Activated CD4-positive, alpha-beta T cell treated with anti-CD3 and anti-CD28 coated beads for 24 hours (primary cell): ENCODE data around the gene JAK1.

Source experiments
- DNase-seq, 2 donors: peaks; one replicate each; pipeline ENCODE4 v3.0.0-alpha.2; 2020; ENCODE audit warnings: low read depth in 2 of 2

Gene JAK1

GRCh38 chr1:64892576-64893573 is 73.5 kb downstream of the JAK1 start:
- DNase-seq = no peak

- DNase-seq = no peak
These were observed 74.9 kb downstream of the JAK1 start for GRCh38 chr1:64891448-64891825.

- no peak for DNase-seq
These were observed 75.5 kb downstream of the JAK1 start for GRCh38 chr1:64890699-64891447.

- DNase-seq = no peak
These were observed 78.6 kb downstream of the JAK1 start for GRCh38 chr1:64887689-64888217.

GRCh38 chr1:64886877-64887276 is 79.5 kb downstream of the JAK1 start:
- DNase-seq = no peak

GRCh38 chr1:64885648-64886047 is 80.7 kb downstream of the JAK1 start:
- no peak for DNase-seq

- DNase-seq = no peak
These were observed 81.9 kb downstream of the JAK1 start for GRCh38 chr1:64884261-64885040.

- no peak for DNase-seq
These were observed 83.6 kb downstream of the JAK1 start for GRCh38 chr1:64882574-64883255.

- DNase-seq = no peak
These were observed 85.1 kb downstream of the JAK1 start for GRCh38 chr1:64881281-64881680.

- no peak for DNase-seq
These were observed 85.9 kb downstream of the JAK1 start for GRCh38 chr1:64880449-64880848.

- no peak for DNase-seq
These were observed 87.3 kb downstream of the JAK1 start for GRCh38 chr1:64878931-64879611.

GRCh38 chr1:64878090-64878489 is 88.3 kb downstream of the JAK1 start:
- no peak for DNase-seq

- no peak for DNase-seq
These were observed 88.8 kb downstream of the JAK1 start for GRCh38 chr1:64877598-64877997.

GRCh38 chr1:64877151-64877550 is 89.2 kb downstream of the JAK1 start:
- no peak for DNase-seq

GRCh38 chr1:64875606-64876005 is 90.7 kb downstream of the JAK1 start:
- DNase-seq = no peak

GRCh38 chr1:64875101-64875500 is 91.2 kb downstream of the JAK1 start:
- DNase-seq = no peak

GRCh38 chr1:64874666-64875065 is 91.7 kb downstream of the JAK1 start:
- DNase-seq = no peak

GRCh38 chr1:64873576-64873975 is 92.8 kb downstream of the JAK1 start:
- no peak for DNase-seq

- DNase-seq = no peak
These were observed 94.3 kb downstream of the JAK1 start for GRCh38 chr1:64872067-64872466.

- no peak for DNase-seq
These were observed 95.1 kb downstream of the JAK1 start for GRCh38 chr1:64871256-64871655.

- no peak for DNase-seq
These were observed 99.1 kb downstream of the JAK1 start for GRCh38 chr1:64867266-64867665.
